ENCODE measurements around the gene CCDC194.
"Not testable (repeated sequence)": the region's sequence is repeated elsewhere in the genome, so short reads cannot be mapped to it uniquely, and the experiment has no call there.

The CCDC194 gene

DNA sequence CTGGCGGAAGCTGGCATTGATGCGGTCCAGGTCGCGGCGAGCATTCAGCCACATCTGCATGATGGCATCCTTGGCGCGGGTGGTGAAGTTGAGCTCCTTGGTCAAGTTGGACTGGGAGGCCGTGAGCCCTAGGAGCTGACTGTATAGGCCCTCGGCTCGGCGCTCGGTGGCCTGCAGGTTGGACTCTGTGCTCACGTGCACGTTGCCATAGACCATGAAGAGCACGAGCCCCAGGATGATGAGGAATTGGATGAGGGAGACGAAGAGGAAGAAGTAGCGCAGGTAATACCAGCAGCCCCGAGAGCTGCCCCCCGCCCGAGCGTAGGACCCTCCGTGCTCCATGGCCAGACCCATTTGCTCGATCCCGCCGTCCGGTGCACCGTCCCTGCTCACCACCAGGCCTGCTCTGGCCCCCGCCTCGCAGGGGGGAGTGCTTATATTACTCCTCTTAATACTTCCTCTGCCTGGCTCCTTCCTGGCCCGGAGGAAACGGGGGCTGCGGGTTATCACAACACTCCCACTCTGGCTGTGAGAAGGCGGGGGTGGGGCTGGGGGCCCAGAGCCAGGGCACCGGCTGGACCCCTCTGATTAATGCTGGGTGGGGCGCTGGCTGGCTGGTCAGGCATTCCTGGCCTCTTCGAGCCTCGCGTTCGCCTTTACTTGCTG lies 16.9 kb downstream of the CCDC194 start, which contains the start of gene PLVAP:
Gene PLVAP (minus strand): TSS at position 408 of the 666 bp plus-strand sequence. CDS start 54 bp downstream, at position 354.
- no peak for DNase-seq (ENCODE audit: low read depth)

- DNase-seq (ENCODE audit: low read depth) = no peak
Observed at GRCh38 chr19:17370026-17370587, 23.9 kb downstream of the CCDC194 start.

- no peak for DNase-seq (ENCODE audit: low read depth)
Observed at GRCh38 chr19:17365361-17365760, 28.6 kb downstream of the CCDC194 start.

DNA sequence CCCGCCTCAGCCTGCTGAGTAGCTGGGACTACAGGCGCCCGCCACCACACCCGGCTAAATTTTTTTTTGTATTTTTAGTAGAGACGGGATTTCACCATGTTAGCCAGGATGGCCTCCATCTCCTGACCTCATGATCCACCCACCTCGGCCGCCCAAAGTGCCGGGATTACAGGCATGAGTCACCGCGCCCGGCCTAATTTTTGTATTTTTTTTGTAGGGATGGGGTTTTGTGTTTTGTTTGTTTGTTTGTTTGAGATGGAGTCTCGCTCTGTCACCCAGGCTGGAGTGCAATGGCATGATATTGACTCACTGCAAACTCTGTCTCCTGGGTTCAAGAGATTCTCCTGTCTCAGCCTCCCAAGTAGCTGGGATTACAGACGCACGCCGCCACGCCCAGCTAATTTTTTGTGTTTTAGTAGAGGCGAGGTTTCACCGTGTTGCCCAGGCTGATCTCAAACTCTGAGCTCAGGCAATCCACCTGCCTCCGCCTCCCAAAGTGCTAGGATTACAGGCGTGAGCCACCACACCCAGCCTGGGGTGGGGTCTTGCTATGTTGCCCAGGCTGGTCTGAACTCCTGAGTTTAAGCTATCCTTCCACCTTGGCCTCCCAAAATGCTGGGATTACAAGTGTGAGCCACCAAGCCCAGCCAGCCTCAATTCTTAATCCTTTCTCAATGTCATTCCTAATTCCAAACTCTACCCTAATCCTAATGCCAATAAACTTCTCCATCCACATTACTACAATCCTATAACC lies 30.0 kb downstream of the CCDC194 start:
- DNase-seq (ENCODE audit: low read depth) = not testable (repeated sequence)

- DNase-seq (ENCODE audit: low read depth) = no peak
Observed at GRCh38 chr19:17359905-17360800, 33.8 kb downstream of the CCDC194 start.

- no peak for DNase-seq (ENCODE audit: low read depth)
Observed at GRCh38 chr19:17358395-17358794, 35.6 kb downstream of the CCDC194 start.

GRCh38 chr19:17357724-17358123 lies 36.3 kb downstream of the CCDC194 start:
- DNase-seq (ENCODE audit: low read depth) = no peak

GRCh38 chr19:17357078-17357666 lies 36.8 kb downstream of the CCDC194 start:
- no peak for DNase-seq (ENCODE audit: low read depth)

DNA sequence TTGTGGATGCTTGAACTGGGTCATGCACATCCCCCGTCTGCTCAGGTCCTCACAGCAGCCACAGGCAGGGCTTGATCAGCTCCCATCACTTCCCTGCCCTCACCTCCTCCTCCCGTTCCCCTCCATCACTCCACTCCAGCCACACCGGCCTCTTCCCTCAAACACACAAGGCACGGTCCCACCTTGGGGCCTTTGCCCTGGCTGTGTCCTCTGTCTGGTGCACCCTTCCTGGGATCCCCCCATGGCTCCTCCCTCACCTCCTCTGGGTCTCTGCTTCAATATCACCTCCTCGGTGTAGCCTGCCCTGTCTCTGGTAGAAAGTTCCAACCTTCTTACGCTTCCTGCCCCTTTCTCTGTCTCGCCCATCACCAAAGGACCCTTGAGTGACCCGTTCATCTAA lies 40.6 kb downstream of the CCDC194 start:
- no peak for DNase-seq (ENCODE audit: low read depth)

GRCh38 chr19:17352608-17353280 lies 41.3 kb downstream of the CCDC194 start:
- no peak for DNase-seq (ENCODE audit: low read depth)

- no peak for DNase-seq (ENCODE audit: low read depth)
Observed at GRCh38 chr19:17351815-17352435, 42.1 kb downstream of the CCDC194 start.

GRCh38 chr19:17348700-17349099 lies 45.3 kb downstream of the CCDC194 start:
- no peak for DNase-seq (ENCODE audit: low read depth)

DNA sequence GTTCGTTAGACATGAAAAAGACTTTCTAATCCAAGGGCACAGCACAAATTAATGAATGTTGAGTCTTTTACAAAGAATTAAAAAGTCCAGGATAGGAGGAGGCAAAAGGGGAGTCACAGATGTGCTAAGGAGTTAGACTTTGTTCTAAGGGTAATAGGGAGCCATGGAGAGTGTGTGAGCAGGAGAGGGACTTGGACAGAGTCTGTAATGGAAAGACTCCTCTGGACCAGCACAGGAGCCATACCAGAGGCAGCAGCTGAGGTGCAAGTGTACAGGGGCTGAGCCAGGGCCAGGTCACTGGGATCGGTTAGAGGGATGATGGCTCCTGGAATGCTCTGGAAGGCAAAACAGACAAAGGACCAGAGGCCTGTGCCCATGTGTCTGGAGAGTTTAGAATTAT lies 46.1 kb downstream of the CCDC194 start:
- DNase-seq (ENCODE audit: low read depth) = no peak

DNA sequence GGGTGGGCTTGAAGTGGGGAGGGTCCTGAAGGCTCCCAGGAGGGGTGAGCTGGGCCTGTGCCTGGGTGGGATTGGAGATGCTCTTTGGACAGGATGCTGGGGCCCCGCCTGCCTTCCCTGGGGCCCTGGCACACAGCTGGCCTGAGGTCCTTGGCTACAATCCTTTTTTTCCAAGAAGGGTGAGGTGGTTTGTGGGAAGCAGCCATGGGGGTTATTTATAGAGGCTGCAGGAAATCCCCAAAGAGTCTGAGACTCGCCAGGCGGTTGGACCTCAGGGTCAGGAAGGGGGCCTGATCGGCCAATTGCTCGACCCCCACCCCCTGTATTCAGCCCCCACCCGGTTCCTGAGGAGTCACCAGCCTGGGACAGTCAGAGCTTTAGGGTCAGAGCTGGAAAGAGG lies 46.6 kb downstream of the CCDC194 start:
- DNase-seq (ENCODE audit: low read depth) = no peak

- no peak for DNase-seq (ENCODE audit: low read depth)
Observed at GRCh38 chr19:17346109-17346671, 47.8 kb downstream of the CCDC194 start.

DNA sequence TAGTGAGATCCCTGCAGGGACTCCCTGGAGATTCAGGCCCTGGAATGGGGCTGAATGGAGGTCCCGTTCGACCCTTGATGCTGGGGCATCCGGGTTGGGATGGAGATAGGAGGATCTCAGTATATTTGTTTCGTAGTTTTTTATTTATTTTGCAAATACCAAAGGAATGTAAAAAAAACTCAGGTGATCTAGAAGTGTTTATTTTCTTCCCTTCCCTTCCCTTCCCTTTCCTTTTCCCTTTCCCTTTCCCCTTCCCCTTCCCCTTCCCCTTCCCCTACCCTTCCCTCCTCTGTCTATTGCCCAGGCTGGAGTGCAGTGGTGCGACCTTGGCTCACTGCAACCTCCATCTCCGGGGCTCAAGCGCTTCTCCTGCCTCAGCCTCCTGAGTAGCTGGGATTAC lies 52.2 kb downstream of the CCDC194 start:
- no peak for DNase-seq (ENCODE audit: low read depth)

DNA sequence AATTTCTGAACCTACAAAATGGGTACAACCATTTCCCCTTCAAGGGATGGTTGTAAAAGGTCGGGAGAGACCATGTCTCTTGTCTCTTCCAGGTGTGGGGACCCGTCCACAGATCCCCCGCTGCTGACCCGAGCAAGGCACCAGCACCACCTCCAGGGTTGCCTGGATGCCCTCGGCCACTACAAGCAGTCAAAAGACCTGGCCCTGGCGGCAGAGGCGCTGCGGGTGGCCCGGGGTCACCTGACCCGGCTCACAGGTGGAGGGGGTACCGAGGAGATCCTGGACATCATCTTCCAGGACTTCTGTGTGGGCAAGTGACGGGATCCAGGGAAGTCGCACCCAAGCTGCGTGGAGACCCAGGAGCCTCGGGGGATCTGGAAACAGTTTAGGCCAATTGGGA lies 52.6 kb downstream of the CCDC194 start:
- DNase-seq (ENCODE audit: low read depth) = no peak

GRCh38 chr19:17340871-17341357 lies 53.1 kb downstream of the CCDC194 start:
- DNase-seq (ENCODE audit: low read depth) = no peak
